T-helper 1 cell (primary cell): ENCODE results near the gene IL1R1.

ENCODE experiments used
- DNase-seq, 5 donors: peaks; one replicate each; pipeline ENCODE4 v3.0.0-alpha.2; 2012 to 2020

Gene IL1R1

GRCh38 chr2:102209474-102209873 lies 66.9 kb downstream of the IL1R1 start:
- DNase-seq = no peak

DNA sequence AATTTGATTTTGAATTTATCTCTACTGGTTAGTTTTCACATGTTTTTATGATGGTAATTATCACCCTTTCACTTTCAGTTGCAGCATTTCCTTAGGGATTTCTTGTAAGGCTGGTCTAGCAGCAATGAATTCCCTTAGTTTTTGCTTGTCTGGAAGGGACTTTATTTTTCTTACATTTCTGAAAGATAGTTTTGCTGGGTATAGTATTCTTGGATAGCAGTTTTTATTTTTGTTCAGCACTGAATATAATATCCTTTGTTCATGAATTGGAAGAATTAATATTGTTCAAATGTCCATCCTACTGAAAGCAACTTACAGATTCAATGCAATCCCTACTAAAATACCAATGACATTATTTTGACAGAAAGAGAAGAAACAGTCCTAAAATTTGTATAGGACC lies 74.5 kb downstream of the IL1R1 start:
- DNase-seq = no peak

- DNase-seq = no peak
Observed at GRCh38 chr2:102224824-102225739, 82.5 kb downstream of the IL1R1 start.

DNA sequence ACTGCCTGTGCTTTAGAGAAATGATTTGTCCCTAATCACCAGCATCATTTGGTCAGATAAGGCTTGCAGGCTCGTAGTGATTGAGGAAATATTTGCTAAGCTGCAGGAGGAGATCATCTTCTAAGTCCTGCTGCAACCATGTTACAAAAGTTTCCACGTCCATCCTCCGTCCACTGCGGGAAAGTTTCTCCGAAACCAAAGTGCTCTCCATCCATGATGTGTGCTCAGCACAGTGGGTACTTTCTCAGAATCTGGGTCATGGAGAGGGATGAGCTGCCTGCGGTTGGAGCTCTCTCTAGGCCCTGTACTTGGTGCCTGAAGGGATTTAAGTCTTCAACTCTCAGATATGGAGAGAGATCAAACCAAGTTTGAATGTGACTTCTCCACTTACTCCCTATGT lies 83.6 kb downstream of the IL1R1 start:
- no peak for DNase-seq

- no peak for DNase-seq
Observed at GRCh38 chr2:102226612-102227391, 84.3 kb downstream of the IL1R1 start.

- no peak for DNase-seq
Observed at GRCh38 chr2:102229141-102229769, 86.7 kb downstream of the IL1R1 start.
